ENCODE data around the gene FHOD3.

FHOD3 gene

GRCh38 chr18:36392164-36392978 lies 94.9 kb downstream of the FHOD3 start:
- H3K4me3 ChIP-seq (ENCODE audit: low read depth, low read length), result no peak overlapping the region
- DNase-seq (ENCODE audit: low read depth), result no peak
- TF ChIP-seq MAX (IDR thresholded peaks at IDR 0.05; ENCODE audit: low read depth, low read length) (no peak), MYC (IDR thresholded peaks at IDR 0.05; ENCODE audit: low read depth, low read length) (no peak)

GRCh38 chr18:36392979-36393287 lies 95.4 kb downstream of the FHOD3 start:
- no peak overlapping the region for H3K4me3 ChIP-seq (ENCODE audit: low read depth, low read length)
- DNase-seq (ENCODE audit: low read depth), result no peak
- no peak for TF ChIP-seq CTCF (IDR thresholded peaks at IDR 0.05; ENCODE audit: low read depth, low read length)
- TF ChIP-seq POLR2A (IDR thresholded peaks at IDR 0.05; ENCODE audit: extremely low read depth, insufficient read length), result no peak
- TF ChIP-seq MYC (IDR thresholded peaks at IDR 0.05; ENCODE audit: low read depth, low read length), result no peak
- no peak for TF ChIP-seq MAX (IDR thresholded peaks at IDR 0.05; ENCODE audit: low read depth, low read length)

GRCh38 chr18:36394486-36394885 lies 97.0 kb downstream of the FHOD3 start:
- H3K4me3 ChIP-seq (ENCODE audit: low read depth, low read length), result no peak overlapping the region
- DNase-seq (ENCODE audit: low read depth), result no peak
- TF ChIP-seq MYC (IDR thresholded peaks at IDR 0.05; ENCODE audit: low read depth, low read length), result no peak
- TF ChIP-seq MAX (IDR thresholded peaks at IDR 0.05; ENCODE audit: low read depth, low read length), result no peak
- TF ChIP-seq CTCF (IDR thresholded peaks at IDR 0.05; ENCODE audit: low read depth, low read length), result no peak
- TF ChIP-seq POLR2A (IDR thresholded peaks at IDR 0.05; ENCODE audit: extremely low read depth, insufficient read length), result no peak

- H3K4me3 ChIP-seq (ENCODE audit: low read depth, low read length), result no peak overlapping the region
- DNase-seq (ENCODE audit: low read depth), result no peak
- TF ChIP-seq CTCF (IDR thresholded peaks at IDR 0.05; ENCODE audit: low read depth, low read length) (no peak), POLR2A (IDR thresholded peaks at IDR 0.05; ENCODE audit: extremely low read depth, insufficient read length) (no peak), MYC (IDR thresholded peaks at IDR 0.05; ENCODE audit: low read depth, low read length) (no peak), MAX (IDR thresholded peaks at IDR 0.05; ENCODE audit: low read depth, low read length) (no peak)
Measured at GRCh38 chr18:36396190-36396589, 98.7 kb downstream of the FHOD3 start.

GRCh38 chr18:36397033-36397432 lies 99.5 kb downstream of the FHOD3 start:
- H3K4me3 ChIP-seq (ENCODE audit: low read depth, low read length), result no peak overlapping the region
- TF ChIP-seq MYC (IDR thresholded peaks at IDR 0.05; ENCODE audit: low read depth, low read length), result no peak
- no peak for TF ChIP-seq MAX (IDR thresholded peaks at IDR 0.05; ENCODE audit: low read depth, low read length)
- TF ChIP-seq CTCF (IDR thresholded peaks at IDR 0.05; ENCODE audit: low read depth, low read length), result no peak
- TF ChIP-seq POLR2A (IDR thresholded peaks at IDR 0.05; ENCODE audit: extremely low read depth, insufficient read length), result no peak
- no peak for DNase-seq (ENCODE audit: low read depth)

- no peak overlapping the region for H3K4me3 ChIP-seq (ENCODE audit: low read depth, low read length)
- no peak for DNase-seq (ENCODE audit: low read depth)
- TF ChIP-seq POLR2A (IDR thresholded peaks at IDR 0.05; ENCODE audit: extremely low read depth, insufficient read length) (no peak), CTCF (IDR thresholded peaks at IDR 0.05; ENCODE audit: low read depth, low read length) (no peak), MAX (IDR thresholded peaks at IDR 0.05; ENCODE audit: low read depth, low read length) (no peak), MYC (IDR thresholded peaks at IDR 0.05; ENCODE audit: low read depth, low read length) (no peak)
Measured at GRCh38 chr18:36398419-36398818, 100.9 kb downstream of the FHOD3 start.
